ENCODE results near the gene TRIM69. TPM values are rescaled to one million over a fixed set of nuclear protein-coding genes. Genes with fewer than 3 reads are reported as not detected.

Gene TRIM69
- total and polyA plus RNA-seq, 2 experiments from 2014 or later: 4.3 to 7.0 TPM

DNA sequence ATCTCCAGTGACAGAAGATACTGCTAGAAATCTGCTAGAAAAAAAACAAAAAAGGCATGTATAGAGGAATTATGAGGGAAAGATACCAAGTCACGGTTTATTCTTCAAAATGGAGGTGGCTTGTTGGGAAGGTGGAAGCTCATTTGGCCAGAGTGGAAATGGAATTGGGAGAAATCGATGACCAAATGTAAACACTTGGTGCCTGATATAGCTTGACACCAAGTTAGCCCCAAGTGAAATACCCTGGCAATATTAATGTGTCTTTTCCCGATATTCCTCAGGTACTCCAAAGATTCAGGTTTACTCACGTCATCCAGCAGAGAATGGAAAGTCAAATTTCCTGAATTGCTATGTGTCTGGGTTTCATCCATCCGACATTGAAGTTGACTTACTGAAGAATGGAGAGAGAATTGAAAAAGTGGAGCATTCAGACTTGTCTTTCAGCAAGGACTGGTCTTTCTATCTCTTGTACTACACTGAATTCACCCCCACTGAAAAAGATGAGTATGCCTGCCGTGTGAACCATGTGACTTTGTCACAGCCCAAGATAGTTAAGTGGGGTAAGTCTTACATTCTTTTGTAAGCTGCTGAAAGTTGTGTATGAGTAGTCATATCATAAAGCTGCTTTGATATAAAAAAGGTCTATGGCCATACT, 21.1 kb upstream of the TRIM69 start (continued):
- TF ChIP-seq EZH2 (IDR thresholded peaks at IDR 0.05; ENCODE audit: low read depth, unreplicated experiment) (no peak), ZNF114 (CRISPR knock-in tag; IDR thresholded peaks at IDR 0.05) (no peak)
- TF ChIP-seq, protein P1, sequence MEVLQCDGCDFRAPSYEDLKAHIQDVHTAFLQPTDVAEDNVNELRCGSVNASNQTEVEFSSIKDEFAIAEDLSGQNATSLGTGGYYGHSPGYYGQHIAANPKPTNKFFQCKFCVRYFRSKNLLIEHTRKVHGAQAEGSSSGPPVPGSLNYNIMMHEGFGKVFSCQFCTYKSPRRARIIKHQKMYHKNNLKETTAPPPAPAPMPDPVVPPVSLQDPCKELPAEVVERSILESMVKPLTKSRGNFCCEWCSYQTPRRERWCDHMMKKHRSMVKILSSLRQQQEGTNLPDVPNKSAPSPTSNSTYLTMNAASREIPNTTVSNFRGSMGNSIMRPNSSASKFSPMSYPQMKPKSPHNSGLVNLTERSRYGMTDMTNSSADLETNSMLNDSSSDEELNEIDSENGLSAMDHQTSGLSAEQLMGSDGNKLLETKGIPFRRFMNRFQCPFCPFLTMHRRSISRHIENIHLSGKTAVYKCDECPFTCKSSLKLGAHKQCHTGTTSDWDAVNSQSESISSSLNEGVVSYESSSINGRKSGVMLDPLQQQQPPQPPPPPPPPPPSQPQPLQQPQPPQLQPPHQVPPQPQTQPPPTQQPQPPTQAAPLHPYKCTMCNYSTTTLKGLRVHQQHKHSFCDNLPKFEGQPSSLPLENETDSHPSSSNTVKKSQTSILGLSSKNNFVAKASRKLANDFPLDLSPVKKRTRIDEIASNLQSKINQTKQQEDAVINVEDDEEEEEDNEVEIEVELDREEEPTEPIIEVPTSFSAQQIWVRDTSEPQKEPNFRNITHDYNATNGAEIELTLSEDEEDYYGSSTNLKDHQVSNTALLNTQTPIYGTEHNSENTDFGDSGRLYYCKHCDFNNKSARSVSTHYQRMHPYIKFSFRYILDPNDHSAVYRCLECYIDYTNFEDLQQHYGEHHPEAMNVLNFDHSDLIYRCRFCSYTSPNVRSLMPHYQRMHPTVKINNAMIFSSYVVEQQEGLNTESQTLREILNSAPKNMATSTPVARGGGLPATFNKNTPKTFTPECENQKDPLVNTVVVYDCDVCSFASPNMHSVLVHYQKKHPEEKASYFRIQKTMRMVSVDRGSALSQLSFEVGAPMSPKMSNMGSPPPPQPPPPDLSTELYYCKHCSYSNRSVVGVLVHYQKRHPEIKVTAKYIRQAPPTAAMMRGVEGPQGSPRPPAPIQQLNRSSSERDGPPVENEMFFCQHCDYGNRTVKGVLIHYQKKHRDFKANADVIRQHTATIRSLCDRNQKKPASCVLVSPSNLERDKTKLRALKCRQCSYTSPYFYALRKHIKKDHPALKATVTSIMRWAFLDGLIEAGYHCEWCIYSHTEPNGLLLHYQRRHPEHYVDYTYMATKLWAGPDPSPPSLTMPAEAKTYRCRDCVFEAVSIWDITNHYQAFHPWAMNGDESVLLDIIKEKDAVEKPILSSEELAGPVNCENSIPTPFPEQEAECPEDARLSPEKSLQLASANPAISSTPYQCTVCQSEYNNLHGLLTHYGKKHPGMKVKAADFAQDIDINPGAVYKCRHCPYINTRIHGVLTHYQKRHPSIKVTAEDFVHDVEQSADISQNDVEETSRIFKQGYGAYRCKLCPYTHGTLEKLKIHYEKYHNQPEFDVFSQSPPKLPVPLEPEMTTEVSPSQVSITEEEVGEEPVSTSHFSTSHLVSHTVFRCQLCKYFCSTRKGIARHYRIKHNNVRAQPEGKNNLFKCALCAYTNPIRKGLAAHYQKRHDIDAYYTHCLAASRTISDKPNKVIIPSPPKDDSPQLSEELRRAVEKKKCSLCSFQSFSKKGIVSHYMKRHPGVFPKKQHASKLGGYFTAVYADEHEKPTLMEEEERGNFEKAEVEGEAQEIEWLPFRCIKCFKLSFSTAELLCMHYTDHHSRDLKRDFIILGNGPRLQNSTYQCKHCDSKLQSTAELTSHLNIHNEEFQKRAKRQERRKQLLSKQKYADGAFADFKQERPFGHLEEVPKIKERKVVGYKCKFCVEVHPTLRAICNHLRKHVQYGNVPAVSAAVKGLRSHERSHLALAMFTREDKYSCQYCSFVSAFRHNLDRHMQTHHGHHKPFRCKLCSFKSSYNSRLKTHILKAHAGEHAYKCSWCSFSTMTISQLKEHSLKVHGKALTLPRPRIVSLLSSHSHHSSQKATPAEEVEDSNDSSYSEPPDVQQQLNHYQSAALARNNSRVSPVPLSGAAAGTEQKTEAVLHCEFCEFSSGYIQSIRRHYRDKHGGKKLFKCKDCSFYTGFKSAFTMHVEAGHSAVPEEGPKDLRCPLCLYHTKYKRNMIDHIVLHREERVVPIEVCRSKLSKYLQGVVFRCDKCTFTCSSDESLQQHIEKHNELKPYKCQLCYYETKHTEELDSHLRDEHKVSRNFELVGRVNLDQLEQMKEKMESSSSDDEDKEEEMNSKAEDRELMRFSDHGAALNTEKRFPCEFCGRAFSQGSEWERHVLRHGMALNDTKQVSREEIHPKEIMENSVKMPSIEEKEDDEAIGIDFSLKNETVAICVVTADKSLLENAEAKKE (CRISPR knock-in tag; IDR thresholded peaks at IDR 0.05): no peak

DNA sequence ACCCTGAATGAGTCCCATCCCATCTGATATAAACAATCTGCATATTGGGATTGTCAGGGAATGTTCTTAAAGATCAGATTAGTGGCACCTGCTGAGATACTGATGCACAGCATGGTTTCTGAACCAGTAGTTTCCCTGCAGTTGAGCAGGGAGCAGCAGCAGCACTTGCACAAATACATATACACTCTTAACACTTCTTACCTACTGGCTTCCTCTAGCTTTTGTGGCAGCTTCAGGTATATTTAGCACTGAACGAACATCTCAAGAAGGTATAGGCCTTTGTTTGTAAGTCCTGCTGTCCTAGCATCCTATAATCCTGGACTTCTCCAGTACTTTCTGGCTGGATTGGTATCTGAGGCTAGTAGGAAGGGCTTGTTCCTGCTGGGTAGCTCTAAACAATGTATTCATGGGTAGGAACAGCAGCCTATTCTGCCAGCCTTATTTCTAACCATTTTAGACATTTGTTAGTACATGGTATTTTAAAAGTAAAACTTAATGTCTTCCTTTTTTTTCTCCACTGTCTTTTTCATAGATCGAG, 20.5 kb upstream of the TRIM69 start:
- ATAC-seq: no peak
- no peak overlapping the region for H3K4me2 ChIP-seq
- H4K20me1 ChIP-seq (replicated peaks; ENCODE audit: insufficient read depth): peaks cover 11% of the 10 kb centered on the region; the same call in 1 of the 2 replicates
- Mint-ChIP-seq H3K36me3 (ENCODE audit: low read depth) (peaks cover 8% of the 10 kb centered on the region), H3K27me3 (ENCODE audit: insufficient read depth, low read depth, poor library complexity) (peaks cover 20% of the 10 kb centered on the region), H3K4me3 (no peak overlapping the region), H3K27ac (no peak overlapping the region), H3K9me3 (no peaks in the 10 kb centered on the region), H3K4me1 (peaks cover 14% of the 10 kb centered on the region)
- DNase-seq (ENCODE audit: low spot score): no peak
- H3K36me3 ChIP-seq (ENCODE audit: insufficient read depth): no peaks in the 10 kb centered on the region
- no peaks in the 10 kb centered on the region for H3F3A ChIP-seq (replicated peaks; ENCODE audit: low read depth)
- H3K9me2 ChIP-seq (ENCODE audit: insufficient read depth): no peaks in the 10 kb centered on the region
- H3K27me3 ChIP-seq (ENCODE audit: insufficient read depth): peaks cover 16% of the 10 kb centered on the region
- no peak overlapping the region for H2AFZ ChIP-seq
- H3K4me3 ChIP-seq: no peak overlapping the region
- peaks cover 6% of the 10 kb centered on the region for H3K4me1 ChIP-seq (ENCODE audit: insufficient read depth)
- no peak overlapping the region for H3K27ac ChIP-seq (ENCODE audit: low read depth)
- peaks cover 10% of the 10 kb centered on the region; the same call in 1 of the 2 replicates for H3K79me2 ChIP-seq (replicated peaks; ENCODE audit: insufficient read depth)
- TF ChIP-seq POLR2AphosphoS5 (IDR thresholded peaks at IDR 0.05; ENCODE audit: low read depth) (no peak), JUNB (IDR thresholded peaks at IDR 0.05; ENCODE audit: unreplicated experiment) (no peak), EZH2 (IDR thresholded peaks at IDR 0.05; ENCODE audit: low read depth, unreplicated experiment) (no peak), STAT1 (IDR thresholded peaks at IDR 0.05; ENCODE audit: unreplicated experiment) (no peak), ZNF114 (CRISPR knock-in tag; IDR thresholded peaks at IDR 0.05) (no peak), NANOG (IDR thresholded peaks at IDR 0.05; ENCODE audit: borderline replicate concordance) (no peak), ZNF331 (CRISPR knock-in tag; IDR thresholded peaks at IDR 0.05; ENCODE audit: low read depth) (no peak), CREB1 (CRISPR knock-in tag; IDR thresholded peaks at IDR 0.05; ENCODE audit: low read depth) (no peak), ETS1 (IDR thresholded peaks at IDR 0.05) (no peak)
- TF ChIP-seq, protein P2, sequence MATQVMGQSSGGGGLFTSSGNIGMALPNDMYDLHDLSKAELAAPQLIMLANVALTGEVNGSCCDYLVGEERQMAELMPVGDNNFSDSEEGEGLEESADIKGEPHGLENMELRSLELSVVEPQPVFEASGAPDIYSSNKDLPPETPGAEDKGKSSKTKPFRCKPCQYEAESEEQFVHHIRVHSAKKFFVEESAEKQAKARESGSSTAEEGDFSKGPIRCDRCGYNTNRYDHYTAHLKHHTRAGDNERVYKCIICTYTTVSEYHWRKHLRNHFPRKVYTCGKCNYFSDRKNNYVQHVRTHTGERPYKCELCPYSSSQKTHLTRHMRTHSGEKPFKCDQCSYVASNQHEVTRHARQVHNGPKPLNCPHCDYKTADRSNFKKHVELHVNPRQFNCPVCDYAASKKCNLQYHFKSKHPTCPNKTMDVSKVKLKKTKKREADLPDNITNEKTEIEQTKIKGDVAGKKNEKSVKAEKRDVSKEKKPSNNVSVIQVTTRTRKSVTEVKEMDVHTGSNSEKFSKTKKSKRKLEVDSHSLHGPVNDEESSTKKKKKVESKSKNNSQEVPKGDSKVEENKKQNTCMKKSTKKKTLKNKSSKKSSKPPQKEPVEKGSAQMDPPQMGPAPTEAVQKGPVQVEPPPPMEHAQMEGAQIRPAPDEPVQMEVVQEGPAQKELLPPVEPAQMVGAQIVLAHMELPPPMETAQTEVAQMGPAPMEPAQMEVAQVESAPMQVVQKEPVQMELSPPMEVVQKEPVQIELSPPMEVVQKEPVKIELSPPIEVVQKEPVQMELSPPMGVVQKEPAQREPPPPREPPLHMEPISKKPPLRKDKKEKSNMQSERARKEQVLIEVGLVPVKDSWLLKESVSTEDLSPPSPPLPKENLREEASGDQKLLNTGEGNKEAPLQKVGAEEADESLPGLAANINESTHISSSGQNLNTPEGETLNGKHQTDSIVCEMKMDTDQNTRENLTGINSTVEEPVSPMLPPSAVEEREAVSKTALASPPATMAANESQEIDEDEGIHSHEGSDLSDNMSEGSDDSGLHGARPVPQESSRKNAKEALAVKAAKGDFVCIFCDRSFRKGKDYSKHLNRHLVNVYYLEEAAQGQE (IDR thresholded peaks at IDR 0.05; ENCODE audit: unreplicated experiment): no peak

Data from GM23338 (cell line).